NCI-H146 treated with DMSO at 0.1 percent for 48 hours (cell line): ENCODE measurements around the gene SLC34A1.
"Not testable (repeated sequence)": the region's sequence is repeated elsewhere in the genome, so short reads cannot be mapped to it uniquely, and the experiment has no call there.

Experiments used
- DNase-seq: peaks from one replicate; lab custom pipeline; 2025; ENCODE audit not compliant: unreplicated experiment; lab: John Stamatoyannopoulos, UW

The SLC34A1 gene

GRCh38 chr5:177354711-177355110 lies 29.5 kb upstream of the SLC34A1 start:
- DNase-seq, result no peak

DNA sequence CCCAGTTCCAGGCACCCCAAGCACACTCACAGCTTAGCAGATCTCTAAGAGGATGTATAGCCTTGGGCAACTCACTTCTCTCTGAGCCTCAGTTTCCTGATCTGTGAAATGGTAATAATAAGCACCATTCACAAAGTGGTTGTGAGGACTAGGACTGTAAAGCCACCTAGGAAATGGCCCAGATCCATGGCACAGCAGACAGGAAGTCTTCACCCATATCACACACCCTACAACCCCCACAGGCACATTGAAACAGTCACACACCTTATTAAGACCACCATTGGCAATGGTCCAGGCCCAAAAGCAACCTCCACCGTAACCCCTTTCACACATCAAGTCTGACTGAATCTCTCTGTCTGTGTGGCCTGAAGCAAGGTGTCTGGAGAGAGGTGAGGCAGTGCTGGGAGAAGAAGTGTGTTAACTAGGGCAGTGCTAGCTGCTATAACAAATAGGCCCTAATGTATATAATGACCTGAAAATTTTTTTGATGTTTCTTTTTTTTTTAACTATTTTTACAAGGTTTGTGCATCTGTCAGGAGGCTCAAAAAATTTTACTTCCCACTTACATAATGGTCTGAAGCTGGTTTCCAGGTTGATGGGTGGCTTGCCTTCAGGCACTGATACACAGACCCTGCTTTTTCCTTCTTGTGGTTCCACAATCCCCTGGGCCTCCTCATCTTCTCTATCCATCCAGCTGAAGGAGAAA lies 28.9 kb upstream of the SLC34A1 start:
- no peak for DNase-seq

GRCh38 chr5:177355868-177356168 lies 28.4 kb upstream of the SLC34A1 start:
- DNase-seq, result no peak

GRCh38 chr5:177356746-177357145 lies 27.5 kb upstream of the SLC34A1 start:
- DNase-seq, result no peak

DNA sequence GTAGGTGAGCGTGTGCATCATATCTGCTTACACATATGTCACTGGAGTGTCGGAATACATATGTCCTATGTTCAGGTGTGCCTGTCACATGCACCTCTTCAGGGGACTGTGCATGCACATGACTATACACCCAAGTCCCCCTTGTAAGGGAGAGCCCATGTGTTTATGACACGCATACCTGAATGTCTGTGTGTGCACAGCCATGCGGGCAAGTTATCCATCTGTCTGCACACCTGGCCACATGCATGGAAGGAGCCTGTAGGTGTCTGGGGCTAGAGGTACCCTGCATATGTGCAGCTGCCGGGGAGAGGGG lies 27.1 kb upstream of the SLC34A1 start:
- DNase-seq, result no peak

DNA sequence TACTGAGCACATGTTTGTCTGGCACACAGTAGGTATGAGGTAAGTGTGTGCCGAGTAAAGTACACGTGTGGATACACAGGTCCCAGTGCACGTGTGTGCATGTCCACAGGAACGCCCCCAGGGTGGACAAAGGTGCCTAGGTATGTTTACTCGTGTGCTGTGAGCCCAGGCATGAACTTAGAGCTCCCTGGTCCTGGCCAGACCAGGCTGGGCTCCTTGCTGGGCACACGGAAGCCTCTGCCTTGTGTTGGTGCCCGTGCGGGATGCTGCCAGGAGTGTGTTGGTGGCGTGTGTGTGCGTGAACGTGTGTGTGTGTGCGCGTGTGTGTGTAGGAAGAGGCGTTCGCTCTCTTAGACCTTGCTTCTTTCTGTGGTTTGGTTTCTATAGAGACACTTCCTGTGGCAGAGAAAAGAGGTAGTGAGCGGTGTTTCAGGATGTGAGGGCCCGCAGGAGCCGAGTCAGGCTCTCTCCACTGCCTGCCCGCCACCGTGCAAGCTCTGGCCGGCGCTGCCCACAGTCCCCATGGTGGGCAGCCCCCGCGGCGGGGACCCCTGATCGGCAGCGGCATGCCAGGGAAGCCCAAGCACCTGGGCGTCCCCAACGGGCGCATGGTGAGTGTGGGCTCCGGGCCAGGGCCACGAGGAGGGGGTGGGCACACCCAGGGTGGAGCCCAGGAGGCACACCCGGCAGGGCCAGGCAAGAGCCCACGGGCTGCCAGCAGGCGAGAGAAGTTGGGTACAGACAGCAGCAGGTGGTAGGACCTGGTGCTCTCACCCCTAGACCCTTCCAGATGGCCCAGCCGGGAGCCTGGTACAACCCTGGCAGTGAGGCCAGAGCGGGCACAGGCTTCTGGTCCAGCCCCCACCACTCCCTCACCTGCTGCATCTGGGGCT lies 26.5 kb upstream of the SLC34A1 start, which contains the start of gene RGS14:
TSS of gene RGS14 (plus strand) at position 466 of the 893 bp plus-strand sequence. CDS start at position 567, 101 bp downstream.
- DNase-seq, result peak; percentile 44

- no peak for DNase-seq
Measured at GRCh38 chr5:177358370-177358819, 25.8 kb upstream of the SLC34A1 start.

DNA sequence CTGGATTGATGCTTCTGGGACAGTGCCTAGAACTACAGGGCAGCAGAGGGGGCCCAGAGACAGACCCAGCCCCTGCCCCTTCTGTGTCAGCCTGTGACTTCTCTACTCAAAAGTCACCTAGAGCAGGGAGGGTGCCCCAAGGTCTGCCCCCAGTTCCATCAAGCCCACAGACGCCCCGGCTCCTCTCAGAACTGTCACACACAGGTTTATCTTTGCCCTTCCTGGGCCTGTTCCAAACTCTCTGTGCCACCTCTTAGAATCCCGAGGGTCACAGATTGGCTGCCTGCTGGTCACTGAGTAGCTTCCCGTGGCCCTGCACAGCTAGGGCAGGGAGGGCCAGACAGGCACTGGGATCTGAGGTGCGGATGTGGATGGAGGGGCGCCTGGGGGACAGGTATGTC lies 24.8 kb upstream of the SLC34A1 start:
- DNase-seq, result no peak

GRCh38 chr5:177359860-177360259 lies 24.4 kb upstream of the SLC34A1 start:
- DNase-seq, result no peak

DNA sequence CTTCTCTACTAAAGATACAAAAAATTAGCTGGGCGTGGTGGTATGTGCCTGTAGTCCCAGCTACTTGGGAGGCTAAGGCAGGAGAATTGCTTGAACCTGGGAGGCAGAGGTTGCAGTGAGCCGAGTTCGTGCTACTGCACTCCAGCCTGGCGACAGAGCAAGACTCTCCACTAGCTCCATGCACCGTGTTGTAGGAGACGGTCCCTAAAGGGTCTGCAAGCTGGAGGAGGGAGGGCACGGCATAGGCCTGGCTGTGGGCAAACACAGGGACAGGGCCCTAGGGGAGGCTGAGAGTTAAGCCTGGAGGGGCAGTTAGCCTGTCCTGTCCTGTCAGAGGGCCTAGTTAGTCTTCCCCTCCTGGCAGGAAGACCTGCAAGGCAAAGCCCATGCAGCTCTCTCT lies 23.5 kb upstream of the SLC34A1 start:
- not testable (repeated sequence) for DNase-seq

- no peak for DNase-seq
Measured at GRCh38 chr5:177361418-177362291, 22.6 kb upstream of the SLC34A1 start.

GRCh38 chr5:177362292-177362609 lies 22.0 kb upstream of the SLC34A1 start:
- no peak for DNase-seq

DNA sequence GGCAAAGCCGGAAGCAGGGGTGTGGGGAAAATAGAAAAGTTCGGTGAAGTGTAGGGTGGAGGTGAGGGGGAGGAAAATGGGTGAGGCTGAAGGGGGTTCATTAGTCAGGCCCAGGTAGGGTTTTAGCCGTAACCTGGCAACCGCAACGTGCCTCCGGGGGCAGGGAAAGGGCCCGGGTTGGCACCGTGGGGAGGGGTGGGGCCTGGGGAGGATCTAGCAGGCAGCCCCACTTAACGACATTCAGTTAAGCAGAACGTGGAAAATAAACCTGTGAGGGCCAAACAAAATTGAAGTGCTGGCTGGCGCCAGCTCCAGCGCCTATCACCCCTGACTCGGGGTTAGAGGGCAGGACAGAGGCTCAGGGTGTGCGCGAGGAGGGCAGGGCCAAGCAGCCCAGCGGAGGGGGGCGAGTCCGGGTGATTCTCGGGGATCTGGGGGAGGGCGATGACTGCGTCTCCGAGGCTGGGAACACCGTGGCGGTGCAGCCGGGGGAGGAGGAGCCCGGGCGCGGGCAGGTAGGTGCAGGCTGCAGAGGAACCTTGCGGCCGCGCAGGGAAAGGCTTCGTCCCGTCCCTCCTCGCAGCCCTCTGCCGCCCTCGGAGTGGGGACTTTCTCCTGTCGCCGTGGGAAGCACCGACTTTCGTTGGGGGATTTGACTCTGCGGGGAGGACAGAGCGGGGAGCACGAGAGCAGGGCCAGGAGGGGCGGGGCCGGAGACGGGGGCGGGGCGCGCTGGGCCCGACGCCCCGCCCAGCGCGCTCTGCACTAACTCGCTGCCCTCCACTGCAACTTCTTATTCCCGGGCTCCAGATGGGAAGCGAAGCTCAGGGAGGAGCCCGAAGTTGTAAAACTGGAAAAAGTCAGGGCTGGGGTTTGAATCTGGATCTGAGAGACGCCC lies 21.4 kb upstream of the SLC34A1 start:
- peak; percentile 6 for DNase-seq

DNA sequence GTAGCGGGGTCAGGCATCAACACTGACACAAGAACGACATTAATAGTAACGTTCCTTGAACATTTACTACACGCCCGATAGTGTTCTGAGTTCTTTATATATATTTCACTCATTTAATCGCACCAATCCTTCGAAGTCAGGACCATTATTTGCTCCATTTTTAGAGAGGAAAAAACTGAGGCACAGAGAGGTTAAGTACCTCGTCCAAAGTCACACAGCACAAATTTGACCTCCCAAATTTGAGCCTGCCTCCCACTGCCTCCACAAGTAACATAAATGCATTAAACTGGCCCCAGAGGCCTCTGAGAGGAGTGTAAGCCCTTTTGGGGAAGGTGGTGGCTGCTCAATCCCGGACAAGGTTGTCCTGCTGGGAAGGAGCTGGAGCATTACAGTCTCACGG lies 20.7 kb upstream of the SLC34A1 start:
- DNase-seq, result no peak

- DNase-seq, result no peak
Measured at GRCh38 chr5:177364159-177364962, 19.9 kb upstream of the SLC34A1 start.

DNA sequence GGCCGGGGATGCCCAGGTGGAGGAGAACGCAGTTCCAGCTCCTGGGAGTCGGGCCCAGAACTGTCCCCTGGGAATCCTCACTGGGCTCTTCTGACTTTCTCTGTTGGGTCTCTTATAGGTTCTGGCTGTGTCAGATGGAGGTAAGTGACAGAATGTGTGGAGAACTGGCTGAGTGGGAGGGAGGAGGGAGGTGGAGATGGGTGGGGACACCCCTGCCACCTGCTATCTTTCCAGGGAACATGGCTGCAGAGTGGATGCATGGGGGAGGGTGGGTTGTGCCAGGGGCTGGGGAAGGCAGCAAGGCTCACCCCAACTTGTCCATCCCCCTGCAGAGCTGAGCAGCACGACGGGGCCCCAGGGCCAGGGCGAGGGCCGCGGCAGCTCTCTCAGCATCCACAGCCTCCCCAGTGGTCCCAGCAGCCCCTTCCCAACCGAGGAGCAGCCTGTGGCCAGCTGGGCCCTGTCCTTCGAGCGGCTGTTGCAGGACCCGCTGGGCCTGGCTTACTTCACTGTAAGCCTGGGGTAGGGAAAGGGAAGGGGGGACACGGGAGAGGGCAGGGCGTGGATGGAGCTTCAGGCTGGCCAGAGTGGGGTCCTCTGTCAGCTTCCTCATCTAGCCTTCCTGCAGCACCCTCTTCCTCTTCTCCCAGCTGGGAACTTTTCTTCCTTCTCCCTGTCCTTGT lies 18.2 kb upstream of the SLC34A1 start:
- no peak for DNase-seq

- DNase-seq, result no peak
Measured at GRCh38 chr5:177366528-177367322, 17.5 kb upstream of the SLC34A1 start.

- no peak for DNase-seq
Measured at GRCh38 chr5:177367323-177367848, 16.8 kb upstream of the SLC34A1 start.
